OCI-LY1 (cell line): Measurements from ENCODE around the gene THOC7.

Experiments
- EZH2 ChIP-seq: fragments of 200-600 bp; sonication (generic), shearing (Covaris generic); IDR thresholded peaks from 2 replicates; pipeline ENCODE4 v1.8.0; 2017; ENCODE audit warnings: borderline replicate concordance, mixed run types, mild to moderate bottlenecking, antibody characterized with exemption, low read length, moderate library complexity, mixed read lengths
- TF ChIP-seq, protein P1 (sequence below): fragments of 200-600 bp; sonication (generic), shearing (Covaris generic); IDR thresholded peaks from 2 replicates; pipeline ENCODE4 v1.5.1; 2017; ENCODE audit warnings: mild to moderate bottlenecking, antibody characterized with exemption, low read length, moderate library complexity, mixed read lengths

- no peak for TF ChIP-seq EZH2
- TF ChIP-seq, protein P1, sequence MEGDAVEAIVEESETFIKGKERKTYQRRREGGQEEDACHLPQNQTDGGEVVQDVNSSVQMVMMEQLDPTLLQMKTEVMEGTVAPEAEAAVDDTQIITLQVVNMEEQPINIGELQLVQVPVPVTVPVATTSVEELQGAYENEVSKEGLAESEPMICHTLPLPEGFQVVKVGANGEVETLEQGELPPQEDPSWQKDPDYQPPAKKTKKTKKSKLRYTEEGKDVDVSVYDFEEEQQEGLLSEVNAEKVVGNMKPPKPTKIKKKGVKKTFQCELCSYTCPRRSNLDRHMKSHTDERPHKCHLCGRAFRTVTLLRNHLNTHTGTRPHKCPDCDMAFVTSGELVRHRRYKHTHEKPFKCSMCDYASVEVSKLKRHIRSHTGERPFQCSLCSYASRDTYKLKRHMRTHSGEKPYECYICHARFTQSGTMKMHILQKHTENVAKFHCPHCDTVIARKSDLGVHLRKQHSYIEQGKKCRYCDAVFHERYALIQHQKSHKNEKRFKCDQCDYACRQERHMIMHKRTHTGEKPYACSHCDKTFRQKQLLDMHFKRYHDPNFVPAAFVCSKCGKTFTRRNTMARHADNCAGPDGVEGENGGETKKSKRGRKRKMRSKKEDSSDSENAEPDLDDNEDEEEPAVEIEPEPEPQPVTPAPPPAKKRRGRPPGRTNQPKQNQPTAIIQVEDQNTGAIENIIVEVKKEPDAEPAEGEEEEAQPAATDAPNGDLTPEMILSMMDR, result no peak
Measured at GRCh38 chr3:63912768-63913588, 49.4 kb upstream of the THOC7 start.
